ENCODE results near the gene RANBP3.

- TF ChIP-seq, protein P1, sequence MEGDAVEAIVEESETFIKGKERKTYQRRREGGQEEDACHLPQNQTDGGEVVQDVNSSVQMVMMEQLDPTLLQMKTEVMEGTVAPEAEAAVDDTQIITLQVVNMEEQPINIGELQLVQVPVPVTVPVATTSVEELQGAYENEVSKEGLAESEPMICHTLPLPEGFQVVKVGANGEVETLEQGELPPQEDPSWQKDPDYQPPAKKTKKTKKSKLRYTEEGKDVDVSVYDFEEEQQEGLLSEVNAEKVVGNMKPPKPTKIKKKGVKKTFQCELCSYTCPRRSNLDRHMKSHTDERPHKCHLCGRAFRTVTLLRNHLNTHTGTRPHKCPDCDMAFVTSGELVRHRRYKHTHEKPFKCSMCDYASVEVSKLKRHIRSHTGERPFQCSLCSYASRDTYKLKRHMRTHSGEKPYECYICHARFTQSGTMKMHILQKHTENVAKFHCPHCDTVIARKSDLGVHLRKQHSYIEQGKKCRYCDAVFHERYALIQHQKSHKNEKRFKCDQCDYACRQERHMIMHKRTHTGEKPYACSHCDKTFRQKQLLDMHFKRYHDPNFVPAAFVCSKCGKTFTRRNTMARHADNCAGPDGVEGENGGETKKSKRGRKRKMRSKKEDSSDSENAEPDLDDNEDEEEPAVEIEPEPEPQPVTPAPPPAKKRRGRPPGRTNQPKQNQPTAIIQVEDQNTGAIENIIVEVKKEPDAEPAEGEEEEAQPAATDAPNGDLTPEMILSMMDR (IDR thresholded peaks at IDR 0.05), result no peak
- TF ChIP-seq POLR2A (IDR thresholded peaks at IDR 0.05), result no peak
These were observed 8.5 kb downstream of the RANBP3 start for GRCh38 chr19:5969476-5969875.

All from thyroid gland (tissue), 4 donors.